ENCODE measurements around the gene ABCG5.

The ABCG5 gene

DNA sequence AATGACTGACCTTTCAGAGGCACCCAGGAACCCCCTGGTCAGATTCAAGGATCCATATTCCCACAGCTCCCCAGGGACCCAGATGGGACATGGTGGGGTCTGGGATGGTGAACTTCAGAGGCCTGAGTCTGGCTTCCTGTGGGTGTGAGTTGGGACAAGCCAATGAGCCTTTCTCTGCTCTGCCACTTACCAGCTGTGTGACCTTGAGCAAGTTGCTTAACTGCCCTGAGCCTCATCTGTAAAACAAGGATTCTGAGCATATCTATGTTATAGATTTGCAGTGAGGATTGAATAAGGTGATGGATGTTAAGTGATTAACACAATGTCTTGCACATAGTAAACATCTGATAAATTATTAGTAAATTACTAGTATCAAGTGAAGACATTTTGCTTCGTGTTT lies 6.5 kb upstream of the ABCG5 start:
- Histone ChIP-seq H3F3A (ENCODE audit: low read depth) (no peaks in the 10 kb centered on the region), H3K4me1 (ENCODE audit: insufficient read depth, low read length, poor library complexity, severe bottlenecking) (no peaks in the 10 kb centered on the region), H3K9me2 (replicated peaks; ENCODE audit: low read depth, low read length) (no peaks in the 10 kb centered on the region), H4K20me1 (ENCODE audit: insufficient read depth, low read length, poor library complexity, severe bottlenecking) (no peaks in the 10 kb centered on the region), H3K36me3 (ENCODE audit: insufficient read depth, low read length) (no peaks in the 10 kb centered on the region), H3K9me3 (ENCODE audit: insufficient read depth, low read depth, low read length) (no peaks in the 10 kb centered on the region), H3K79me2 (ENCODE audit: insufficient read depth, low read length) (no peaks in the 10 kb centered on the region), H2AFZ (ENCODE audit: low read length) (no peak overlapping the region), H3K27me3 (ENCODE audit: insufficient read depth, low read length, poor library complexity, severe bottlenecking) (no peaks in the 10 kb centered on the region), H3K9ac (ENCODE audit: low read depth, low read length, poor library complexity, severe bottlenecking) (no peak overlapping the region), H3K4me3 (ENCODE audit: low read length, poor library complexity, severe bottlenecking) (no peak overlapping the region), H3K4me2 (ENCODE audit: low read depth, low read length, poor library complexity, severe bottlenecking) (no peak overlapping the region)
- TF ChIP-seq EZH2phosphoT487 (IDR thresholded peaks at IDR 0.05; ENCODE audit: borderline replicate concordance) = no peak
- TF ChIP-seq, protein P1, sequence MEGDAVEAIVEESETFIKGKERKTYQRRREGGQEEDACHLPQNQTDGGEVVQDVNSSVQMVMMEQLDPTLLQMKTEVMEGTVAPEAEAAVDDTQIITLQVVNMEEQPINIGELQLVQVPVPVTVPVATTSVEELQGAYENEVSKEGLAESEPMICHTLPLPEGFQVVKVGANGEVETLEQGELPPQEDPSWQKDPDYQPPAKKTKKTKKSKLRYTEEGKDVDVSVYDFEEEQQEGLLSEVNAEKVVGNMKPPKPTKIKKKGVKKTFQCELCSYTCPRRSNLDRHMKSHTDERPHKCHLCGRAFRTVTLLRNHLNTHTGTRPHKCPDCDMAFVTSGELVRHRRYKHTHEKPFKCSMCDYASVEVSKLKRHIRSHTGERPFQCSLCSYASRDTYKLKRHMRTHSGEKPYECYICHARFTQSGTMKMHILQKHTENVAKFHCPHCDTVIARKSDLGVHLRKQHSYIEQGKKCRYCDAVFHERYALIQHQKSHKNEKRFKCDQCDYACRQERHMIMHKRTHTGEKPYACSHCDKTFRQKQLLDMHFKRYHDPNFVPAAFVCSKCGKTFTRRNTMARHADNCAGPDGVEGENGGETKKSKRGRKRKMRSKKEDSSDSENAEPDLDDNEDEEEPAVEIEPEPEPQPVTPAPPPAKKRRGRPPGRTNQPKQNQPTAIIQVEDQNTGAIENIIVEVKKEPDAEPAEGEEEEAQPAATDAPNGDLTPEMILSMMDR (conservative IDR thresholded peaks at IDR 0.05; ENCODE audit: low read length) = no peak

DNA sequence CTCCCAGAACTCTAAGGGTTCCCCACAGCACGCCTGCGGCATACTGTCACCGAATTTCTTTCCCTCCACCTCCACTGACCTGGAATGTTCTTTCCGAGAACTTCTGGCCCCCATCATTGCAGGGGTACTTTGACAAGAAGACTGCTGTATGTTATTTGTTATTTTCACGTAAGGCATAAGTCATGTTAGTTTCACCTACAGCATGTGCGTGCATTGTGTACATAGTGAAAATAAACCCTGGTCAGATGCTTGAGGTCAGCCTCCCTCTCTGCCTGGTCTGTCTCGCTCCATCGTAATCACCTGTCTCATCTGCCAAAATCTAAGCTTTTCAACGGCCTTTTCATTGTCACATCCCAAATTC lies 4.2 kb upstream of the ABCG5 start:
- Histone ChIP-seq H3K27me3 (ENCODE audit: insufficient read depth, low read length, poor library complexity, severe bottlenecking) (no peaks in the 10 kb centered on the region), H3K4me2 (ENCODE audit: low read depth, low read length, poor library complexity, severe bottlenecking) (no peak overlapping the region), H3F3A (ENCODE audit: low read depth) (no peaks in the 10 kb centered on the region), H3K4me3 (ENCODE audit: low read length, poor library complexity, severe bottlenecking) (no peak overlapping the region), H3K4me1 (ENCODE audit: insufficient read depth, low read length, poor library complexity, severe bottlenecking) (no peaks in the 10 kb centered on the region), H2AFZ (ENCODE audit: low read length) (no peak overlapping the region), H3K36me3 (ENCODE audit: insufficient read depth, low read length) (no peaks in the 10 kb centered on the region), H3K9ac (ENCODE audit: low read depth, low read length, poor library complexity, severe bottlenecking) (no peak overlapping the region), H3K9me3 (ENCODE audit: insufficient read depth, low read depth, low read length) (no peaks in the 10 kb centered on the region), H3K9me2 (replicated peaks; ENCODE audit: low read depth, low read length) (no peaks in the 10 kb centered on the region), H4K20me1 (ENCODE audit: insufficient read depth, low read length, poor library complexity, severe bottlenecking) (no peaks in the 10 kb centered on the region), H3K79me2 (ENCODE audit: insufficient read depth, low read length) (no peaks in the 10 kb centered on the region)
- TF ChIP-seq, protein P1 (conservative IDR thresholded peaks at IDR 0.05; ENCODE audit: low read length) = no peak
- TF ChIP-seq EZH2phosphoT487 (IDR thresholded peaks at IDR 0.05; ENCODE audit: borderline replicate concordance) = no peak

DNA sequence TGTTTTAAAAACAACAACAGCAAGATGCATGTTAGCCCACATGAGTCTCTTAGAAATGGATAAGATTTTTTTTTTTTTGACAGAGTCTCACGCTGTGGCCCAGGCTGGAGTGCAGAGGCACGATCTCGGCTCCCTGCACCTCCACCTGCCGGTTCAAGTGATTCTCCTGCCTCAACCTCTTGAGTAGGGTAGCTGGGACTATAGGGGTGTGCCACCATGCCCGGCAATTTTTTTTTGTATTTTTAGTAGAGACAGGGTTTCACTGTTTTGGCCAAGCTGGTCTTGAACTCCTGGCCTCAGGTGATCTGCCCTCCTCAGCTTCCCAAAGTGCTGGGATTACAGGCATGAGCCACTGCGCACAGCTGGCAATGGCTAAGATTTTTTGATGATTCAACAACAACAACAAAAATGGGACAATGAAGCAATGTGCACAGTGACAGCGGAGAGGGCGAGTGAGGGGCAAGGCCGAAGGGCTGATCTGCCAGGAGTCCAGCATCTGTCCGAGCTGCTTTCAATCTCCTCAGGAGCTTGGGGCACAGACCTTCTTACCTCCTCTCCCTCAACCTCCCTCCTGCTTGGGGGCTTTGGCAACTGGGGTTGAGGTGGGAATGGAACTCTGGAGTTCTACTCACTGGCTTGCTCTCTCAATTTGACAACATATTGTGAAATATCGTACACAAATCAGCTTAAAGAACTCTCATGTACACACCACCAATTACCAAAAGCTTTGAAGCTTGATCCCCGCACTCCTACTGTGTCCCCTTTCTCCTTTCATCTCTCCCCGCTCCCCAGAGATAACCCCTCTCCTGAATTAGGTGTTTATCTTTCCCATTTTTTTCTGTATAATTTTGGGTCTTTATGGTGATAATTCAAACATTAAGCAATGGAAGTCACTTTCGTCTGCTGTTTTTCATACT lies 3.6 kb upstream of the ABCG5 start:
- Histone ChIP-seq H3K9me3 (ENCODE audit: insufficient read depth, low read depth, low read length) (no peaks in the 10 kb centered on the region), H3K9me2 (replicated peaks; ENCODE audit: low read depth, low read length) (no peaks in the 10 kb centered on the region), H3K79me2 (ENCODE audit: insufficient read depth, low read length) (no peaks in the 10 kb centered on the region), H3K36me3 (ENCODE audit: insufficient read depth, low read length) (no peaks in the 10 kb centered on the region), H3F3A (ENCODE audit: low read depth) (no peaks in the 10 kb centered on the region), H4K20me1 (ENCODE audit: insufficient read depth, low read length, poor library complexity, severe bottlenecking) (no peaks in the 10 kb centered on the region), H3K4me2 (ENCODE audit: low read depth, low read length, poor library complexity, severe bottlenecking) (no peak overlapping the region), H2AFZ (ENCODE audit: low read length) (no peak overlapping the region), H3K4me3 (ENCODE audit: low read length, poor library complexity, severe bottlenecking) (no peak overlapping the region), H3K9ac (ENCODE audit: low read depth, low read length, poor library complexity, severe bottlenecking) (no peak overlapping the region), H3K4me1 (ENCODE audit: insufficient read depth, low read length, poor library complexity, severe bottlenecking) (no peaks in the 10 kb centered on the region), H3K27me3 (ENCODE audit: insufficient read depth, low read length, poor library complexity, severe bottlenecking) (no peaks in the 10 kb centered on the region)
- TF ChIP-seq, protein P1 (conservative IDR thresholded peaks at IDR 0.05; ENCODE audit: low read length) = no peak
- no peak for TF ChIP-seq EZH2phosphoT487 (IDR thresholded peaks at IDR 0.05; ENCODE audit: borderline replicate concordance)
